GM23338 (cell line): ENCODE results near the gene PGC.

ENCODE experiments used
- EZH2 ChIP-seq: fragments of 200-600 bp; sonication (generic); IDR thresholded peaks from one replicate; pipeline ENCODE4 v1.8.0; 2017; ENCODE audit warnings: antibody characterized with exemption, mild to moderate bottlenecking, low read depth; ENCODE audit not compliant: unreplicated experiment
- EZH2phosphoT487 ChIP-seq: fragments of 200-600 bp; sonication (generic); IDR thresholded peaks from one replicate; pipeline ENCODE4 v1.8.1; 2018; ENCODE audit warnings: antibody characterized with exemption; ENCODE audit not compliant: unreplicated experiment
- JUNB ChIP-seq: IDR thresholded peaks from one replicate; pipeline ENCODE4 v1.6.1; 2016; ENCODE audit warnings: antibody characterized with exemption; ENCODE audit not compliant: unreplicated experiment
- NANOG ChIP-seq: IDR thresholded peaks from 2 replicates; pipeline ENCODE4 v1.6.1; 2016; ENCODE audit warnings: antibody characterized with exemption, borderline replicate concordance
- POLR2AphosphoS5 ChIP-seq: IDR thresholded peaks from 2 replicates; pipeline ENCODE4 v1.6.1; 2016; ENCODE audit warnings: antibody characterized with exemption, low read depth
- TF ChIP-seq, protein P1 (sequence below), 2 experiments: fragments of 200-600 bp in 1 of 2; sonication (generic) in 1 of 2; conservative IDR thresholded peaks; 2 replicates each; pipeline versions ENCODE4 v1.5.1 to v1.6.1; 2016 to 2017; ENCODE audit warnings: antibody characterized with exemption in 2 of 2, low read depth in 2 of 2, mild to moderate bottlenecking in 2 of 2, moderate library complexity in 1 of 2
- TF ChIP-seq, protein P2 (sequence below): IDR thresholded peaks from one replicate; pipeline ENCODE4 v1.6.1; 2018; ENCODE audit warnings: antibody characterized with exemption; ENCODE audit not compliant: unreplicated experiment
- TF ChIP-seq, protein P3 (sequence below): fragments of 250-450 bp; sonication (Bioruptor Pico); IDR thresholded peaks from 2 replicates; pipeline ENCODE4 v1.5.0; 2020; ENCODE audit warnings: mild to moderate bottlenecking, moderate library complexity

DNA sequence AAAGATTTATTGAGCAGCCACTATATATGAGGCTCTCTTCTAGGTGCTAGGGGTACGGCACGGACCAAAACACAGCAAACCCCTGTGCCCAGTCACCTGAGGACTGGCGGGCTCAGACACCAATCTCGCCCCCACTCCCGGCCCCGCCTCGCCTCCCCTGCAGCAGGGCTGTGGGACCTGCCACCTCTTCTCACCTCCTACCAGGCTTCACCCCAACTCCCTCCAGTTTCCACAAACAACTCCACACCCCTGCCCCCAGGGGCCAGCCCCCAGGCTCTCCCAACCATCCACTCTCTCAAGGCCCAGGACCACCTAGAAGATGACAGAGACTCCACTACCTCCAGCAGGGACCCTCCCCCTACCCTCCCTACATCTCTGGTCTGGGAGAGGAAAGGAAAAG, 18.2 kb downstream of the PGC start:
- TF ChIP-seq, protein P1, sequence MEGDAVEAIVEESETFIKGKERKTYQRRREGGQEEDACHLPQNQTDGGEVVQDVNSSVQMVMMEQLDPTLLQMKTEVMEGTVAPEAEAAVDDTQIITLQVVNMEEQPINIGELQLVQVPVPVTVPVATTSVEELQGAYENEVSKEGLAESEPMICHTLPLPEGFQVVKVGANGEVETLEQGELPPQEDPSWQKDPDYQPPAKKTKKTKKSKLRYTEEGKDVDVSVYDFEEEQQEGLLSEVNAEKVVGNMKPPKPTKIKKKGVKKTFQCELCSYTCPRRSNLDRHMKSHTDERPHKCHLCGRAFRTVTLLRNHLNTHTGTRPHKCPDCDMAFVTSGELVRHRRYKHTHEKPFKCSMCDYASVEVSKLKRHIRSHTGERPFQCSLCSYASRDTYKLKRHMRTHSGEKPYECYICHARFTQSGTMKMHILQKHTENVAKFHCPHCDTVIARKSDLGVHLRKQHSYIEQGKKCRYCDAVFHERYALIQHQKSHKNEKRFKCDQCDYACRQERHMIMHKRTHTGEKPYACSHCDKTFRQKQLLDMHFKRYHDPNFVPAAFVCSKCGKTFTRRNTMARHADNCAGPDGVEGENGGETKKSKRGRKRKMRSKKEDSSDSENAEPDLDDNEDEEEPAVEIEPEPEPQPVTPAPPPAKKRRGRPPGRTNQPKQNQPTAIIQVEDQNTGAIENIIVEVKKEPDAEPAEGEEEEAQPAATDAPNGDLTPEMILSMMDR (conservative IDR thresholded peaks at IDR 0.05; ENCODE audit: low read depth in 2 of 2), result no peak
- TF ChIP-seq EZH2, result no peak
- TF ChIP-seq EZH2phosphoT487, result no peak
- no peak for TF ChIP-seq JUNB
- no peak for TF ChIP-seq POLR2AphosphoS5
- TF ChIP-seq, protein P2, sequence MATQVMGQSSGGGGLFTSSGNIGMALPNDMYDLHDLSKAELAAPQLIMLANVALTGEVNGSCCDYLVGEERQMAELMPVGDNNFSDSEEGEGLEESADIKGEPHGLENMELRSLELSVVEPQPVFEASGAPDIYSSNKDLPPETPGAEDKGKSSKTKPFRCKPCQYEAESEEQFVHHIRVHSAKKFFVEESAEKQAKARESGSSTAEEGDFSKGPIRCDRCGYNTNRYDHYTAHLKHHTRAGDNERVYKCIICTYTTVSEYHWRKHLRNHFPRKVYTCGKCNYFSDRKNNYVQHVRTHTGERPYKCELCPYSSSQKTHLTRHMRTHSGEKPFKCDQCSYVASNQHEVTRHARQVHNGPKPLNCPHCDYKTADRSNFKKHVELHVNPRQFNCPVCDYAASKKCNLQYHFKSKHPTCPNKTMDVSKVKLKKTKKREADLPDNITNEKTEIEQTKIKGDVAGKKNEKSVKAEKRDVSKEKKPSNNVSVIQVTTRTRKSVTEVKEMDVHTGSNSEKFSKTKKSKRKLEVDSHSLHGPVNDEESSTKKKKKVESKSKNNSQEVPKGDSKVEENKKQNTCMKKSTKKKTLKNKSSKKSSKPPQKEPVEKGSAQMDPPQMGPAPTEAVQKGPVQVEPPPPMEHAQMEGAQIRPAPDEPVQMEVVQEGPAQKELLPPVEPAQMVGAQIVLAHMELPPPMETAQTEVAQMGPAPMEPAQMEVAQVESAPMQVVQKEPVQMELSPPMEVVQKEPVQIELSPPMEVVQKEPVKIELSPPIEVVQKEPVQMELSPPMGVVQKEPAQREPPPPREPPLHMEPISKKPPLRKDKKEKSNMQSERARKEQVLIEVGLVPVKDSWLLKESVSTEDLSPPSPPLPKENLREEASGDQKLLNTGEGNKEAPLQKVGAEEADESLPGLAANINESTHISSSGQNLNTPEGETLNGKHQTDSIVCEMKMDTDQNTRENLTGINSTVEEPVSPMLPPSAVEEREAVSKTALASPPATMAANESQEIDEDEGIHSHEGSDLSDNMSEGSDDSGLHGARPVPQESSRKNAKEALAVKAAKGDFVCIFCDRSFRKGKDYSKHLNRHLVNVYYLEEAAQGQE, result no peak
- TF ChIP-seq NANOG, result no peak
- TF ChIP-seq, protein P3, sequence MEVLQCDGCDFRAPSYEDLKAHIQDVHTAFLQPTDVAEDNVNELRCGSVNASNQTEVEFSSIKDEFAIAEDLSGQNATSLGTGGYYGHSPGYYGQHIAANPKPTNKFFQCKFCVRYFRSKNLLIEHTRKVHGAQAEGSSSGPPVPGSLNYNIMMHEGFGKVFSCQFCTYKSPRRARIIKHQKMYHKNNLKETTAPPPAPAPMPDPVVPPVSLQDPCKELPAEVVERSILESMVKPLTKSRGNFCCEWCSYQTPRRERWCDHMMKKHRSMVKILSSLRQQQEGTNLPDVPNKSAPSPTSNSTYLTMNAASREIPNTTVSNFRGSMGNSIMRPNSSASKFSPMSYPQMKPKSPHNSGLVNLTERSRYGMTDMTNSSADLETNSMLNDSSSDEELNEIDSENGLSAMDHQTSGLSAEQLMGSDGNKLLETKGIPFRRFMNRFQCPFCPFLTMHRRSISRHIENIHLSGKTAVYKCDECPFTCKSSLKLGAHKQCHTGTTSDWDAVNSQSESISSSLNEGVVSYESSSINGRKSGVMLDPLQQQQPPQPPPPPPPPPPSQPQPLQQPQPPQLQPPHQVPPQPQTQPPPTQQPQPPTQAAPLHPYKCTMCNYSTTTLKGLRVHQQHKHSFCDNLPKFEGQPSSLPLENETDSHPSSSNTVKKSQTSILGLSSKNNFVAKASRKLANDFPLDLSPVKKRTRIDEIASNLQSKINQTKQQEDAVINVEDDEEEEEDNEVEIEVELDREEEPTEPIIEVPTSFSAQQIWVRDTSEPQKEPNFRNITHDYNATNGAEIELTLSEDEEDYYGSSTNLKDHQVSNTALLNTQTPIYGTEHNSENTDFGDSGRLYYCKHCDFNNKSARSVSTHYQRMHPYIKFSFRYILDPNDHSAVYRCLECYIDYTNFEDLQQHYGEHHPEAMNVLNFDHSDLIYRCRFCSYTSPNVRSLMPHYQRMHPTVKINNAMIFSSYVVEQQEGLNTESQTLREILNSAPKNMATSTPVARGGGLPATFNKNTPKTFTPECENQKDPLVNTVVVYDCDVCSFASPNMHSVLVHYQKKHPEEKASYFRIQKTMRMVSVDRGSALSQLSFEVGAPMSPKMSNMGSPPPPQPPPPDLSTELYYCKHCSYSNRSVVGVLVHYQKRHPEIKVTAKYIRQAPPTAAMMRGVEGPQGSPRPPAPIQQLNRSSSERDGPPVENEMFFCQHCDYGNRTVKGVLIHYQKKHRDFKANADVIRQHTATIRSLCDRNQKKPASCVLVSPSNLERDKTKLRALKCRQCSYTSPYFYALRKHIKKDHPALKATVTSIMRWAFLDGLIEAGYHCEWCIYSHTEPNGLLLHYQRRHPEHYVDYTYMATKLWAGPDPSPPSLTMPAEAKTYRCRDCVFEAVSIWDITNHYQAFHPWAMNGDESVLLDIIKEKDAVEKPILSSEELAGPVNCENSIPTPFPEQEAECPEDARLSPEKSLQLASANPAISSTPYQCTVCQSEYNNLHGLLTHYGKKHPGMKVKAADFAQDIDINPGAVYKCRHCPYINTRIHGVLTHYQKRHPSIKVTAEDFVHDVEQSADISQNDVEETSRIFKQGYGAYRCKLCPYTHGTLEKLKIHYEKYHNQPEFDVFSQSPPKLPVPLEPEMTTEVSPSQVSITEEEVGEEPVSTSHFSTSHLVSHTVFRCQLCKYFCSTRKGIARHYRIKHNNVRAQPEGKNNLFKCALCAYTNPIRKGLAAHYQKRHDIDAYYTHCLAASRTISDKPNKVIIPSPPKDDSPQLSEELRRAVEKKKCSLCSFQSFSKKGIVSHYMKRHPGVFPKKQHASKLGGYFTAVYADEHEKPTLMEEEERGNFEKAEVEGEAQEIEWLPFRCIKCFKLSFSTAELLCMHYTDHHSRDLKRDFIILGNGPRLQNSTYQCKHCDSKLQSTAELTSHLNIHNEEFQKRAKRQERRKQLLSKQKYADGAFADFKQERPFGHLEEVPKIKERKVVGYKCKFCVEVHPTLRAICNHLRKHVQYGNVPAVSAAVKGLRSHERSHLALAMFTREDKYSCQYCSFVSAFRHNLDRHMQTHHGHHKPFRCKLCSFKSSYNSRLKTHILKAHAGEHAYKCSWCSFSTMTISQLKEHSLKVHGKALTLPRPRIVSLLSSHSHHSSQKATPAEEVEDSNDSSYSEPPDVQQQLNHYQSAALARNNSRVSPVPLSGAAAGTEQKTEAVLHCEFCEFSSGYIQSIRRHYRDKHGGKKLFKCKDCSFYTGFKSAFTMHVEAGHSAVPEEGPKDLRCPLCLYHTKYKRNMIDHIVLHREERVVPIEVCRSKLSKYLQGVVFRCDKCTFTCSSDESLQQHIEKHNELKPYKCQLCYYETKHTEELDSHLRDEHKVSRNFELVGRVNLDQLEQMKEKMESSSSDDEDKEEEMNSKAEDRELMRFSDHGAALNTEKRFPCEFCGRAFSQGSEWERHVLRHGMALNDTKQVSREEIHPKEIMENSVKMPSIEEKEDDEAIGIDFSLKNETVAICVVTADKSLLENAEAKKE (CRISPR knock-in tag), result no peak
